ENCODE measurements around the gene USP15. TPM values are rescaled to one million over a fixed set of nuclear protein-coding genes. Genes with fewer than 3 reads are reported as not detected.

The USP15 gene
- total and polyA plus RNA-seq, 2 of the 8 experiments (the other 6 are each of a cell fraction or from before 2014, with no cell fraction given) = 12.7 to 38.6 TPM

DNA sequence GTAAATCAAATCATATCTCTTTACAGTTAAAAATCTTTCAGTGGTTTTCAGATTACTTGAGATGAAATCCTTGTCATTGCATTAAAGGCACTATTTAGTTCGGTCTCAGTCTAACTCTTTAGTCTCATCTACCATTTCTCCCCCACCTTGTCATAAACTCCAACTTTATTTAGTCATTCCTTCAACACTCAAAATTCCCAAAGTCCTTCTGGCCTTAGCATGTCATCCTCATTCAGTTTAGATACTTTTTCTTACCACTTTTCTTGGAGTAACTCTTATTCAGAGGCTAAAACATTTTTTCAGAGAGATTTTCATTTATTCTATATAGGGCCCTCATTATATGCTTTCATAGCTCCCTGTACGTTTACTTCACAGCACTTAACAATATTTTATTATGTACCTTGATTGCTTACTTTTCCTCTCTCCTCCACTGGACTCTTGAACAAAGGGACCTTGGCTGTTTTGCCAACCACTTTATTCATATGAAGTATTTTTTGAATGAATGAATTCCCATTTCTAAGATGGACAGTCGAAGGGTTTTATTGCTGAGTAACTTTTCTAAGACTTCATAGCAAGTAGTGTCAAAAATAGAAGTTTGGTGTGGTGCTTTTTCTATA is 12.8 kb downstream of the USP15 start:
- no peak overlapping the region for H2AK5ac ChIP-seq (ENCODE audit: low read depth, low read length)
- H3K9ac ChIP-seq (replicated peaks in 1 of 4; ENCODE audit: extremely low read depth in 1 of 4, low read depth in 3 of 4, low read length in 3 of 4) = no peak overlapping the region
- no peak overlapping the region for H3K23ac ChIP-seq (ENCODE audit: insufficient read length)
- H3K27me3 ChIP-seq (replicated peaks in 1 of 4; ENCODE audit: control insufficient read depth in 3 of 4, extremely low read depth in 1 of 4, insufficient read depth in 3 of 4, low read length in 3 of 4) = no peaks in the 10 kb centered on the region
- H3K14ac ChIP-seq (ENCODE audit: insufficient read length) = no peak overlapping the region
- DNase-seq (ENCODE audit: low read depth in 1 of 2, low spot score in 2 of 2) = no peak
- H3K4me2 ChIP-seq (ENCODE audit: insufficient read depth in 1 of 2, low read depth in 2 of 2, low read length in 2 of 2) = no peak overlapping the region
- H2BK5ac ChIP-seq (ENCODE audit: low read depth, low read length) = no peak overlapping the region
- peaks cover 3% of the 10 kb centered on the region for H3K79me1 ChIP-seq (ENCODE audit: low read depth, low read length)
- H3K27ac ChIP-seq (ENCODE audit: low read depth, low read length) = no peak overlapping the region
- H4K20me1 ChIP-seq (replicated peaks in 1 of 2; ENCODE audit: control insufficient read depth in 1 of 2, insufficient read depth in 2 of 2, low read length in 2 of 2) = peaks cover 1 to 5% of the 10 kb centered on the region in 2 experiments
- H2BK12ac ChIP-seq (ENCODE audit: low read depth, low read length) = no peak overlapping the region
- no peak overlapping the region for H3K18ac ChIP-seq (ENCODE audit: extremely low read depth, low read length)
- no peaks in the 10 kb centered on the region for H3K23me2 ChIP-seq (ENCODE audit: low read depth, low read length)
- H3K36me3 ChIP-seq (ENCODE audit: control insufficient read depth in 2 of 4, insufficient read depth in 4 of 4, low read length in 3 of 4) = no peaks in the 10 kb centered on the region
- H4K91ac ChIP-seq (replicated peaks; ENCODE audit: insufficient read length, low read length) = no peak overlapping the region
- H3K56ac ChIP-seq (replicated peaks; ENCODE audit: insufficient read length, low read depth, low read length) = no peak overlapping the region
- WGBS, 2 experiments (ENCODE audit: extremely low coverage in 1 of 2, insufficient coverage in 1 of 2, insufficient read length in 1 of 2, insufficient replicate concordance in 2 of 2, low coverage in 1 of 2, low lambda C conversion rate in 2 of 2, missing lambda C conversion rate in 1 of 2) = 86% methylated on average over 3 of the region's 3 CpGs; no CpG with 5 or more reads in 1 of the 2 experiments
- peaks cover 0 to 74% of the 10 kb centered on the region in 2 experiments; a peak in 2 of 4 replicates for H3K79me2 ChIP-seq (ENCODE audit: control insufficient read depth in 1 of 2, insufficient read depth in 2 of 2, low read length in 2 of 2)
- H2AFZ ChIP-seq (ENCODE audit: low read length) = no peak overlapping the region
- H3K9me3 ChIP-seq (ENCODE audit: insufficient read depth in 2 of 2, low read depth in 1 of 2, low read length in 1 of 2) = no peaks in the 10 kb centered on the region
- H3K4ac ChIP-seq (replicated peaks; ENCODE audit: insufficient read length, low read depth, low read length) = no peak overlapping the region
- H4K5ac ChIP-seq (ENCODE audit: insufficient read length, low read depth, low read length) = no peak overlapping the region
- CTCF ChIA-PET (ENCODE audit: partially characterized antibody) = no interaction called here
- no peak overlapping the region for H2BK120ac ChIP-seq (replicated peaks; ENCODE audit: low read depth, low read length)
- FAIRE-seq = no peak
- H4K8ac ChIP-seq (ENCODE audit: extremely low read depth, insufficient read depth, low read length) = no peak overlapping the region
- H2BK15ac ChIP-seq (ENCODE audit: low read length) = no peak overlapping the region
- POLR2A ChIA-PET (ENCODE audit: partially characterized antibody) = no interaction called here
- H3K4me1 ChIP-seq (replicated peaks in 1 of 4; ENCODE audit: control insufficient read depth in 3 of 4, insufficient read depth in 4 of 4, low read length in 3 of 4) = no peaks in the 10 kb centered on the region
- no peak overlapping the region for H3K4me3 ChIP-seq (ENCODE audit: extremely low read depth in 1 of 4, insufficient read depth in 2 of 4, low read depth in 3 of 4, low read length in 4 of 4)
- no peak overlapping the region for H2BK20ac ChIP-seq (ENCODE audit: low read length)

All from H1 (cell line).